WTC11 (cell line): Measurements from ENCODE around the gene TSC1. TPM values are rescaled to one million over a fixed set of nuclear protein-coding genes. Genes with fewer than 3 reads are reported as not detected.

Experiments used
- ATAC-seq: fragments of 200-7000 bp; cut with Tn5 transposase; 2 replicates; pipeline ENCODE4 v1.10.0; 2021; ENCODE audit warnings: mild to moderate bottlenecking, moderate library complexity
- CTCF ChIA-PET: fragments of 300-600 bp; sonication (Branson Sonifier 250); formaldehyde crosslinking; loops from one replicate; lab custom pipeline; 2021; ENCODE audit warnings: antibody characterized with exemption; lab: Charles Lee
- POLR2A ChIA-PET: fragments of 350-600 bp; sonication (Branson Sonifier 250); formaldehyde crosslinking; loops from one replicate; lab custom pipeline; 2021; ENCODE audit warnings: antibody characterized with exemption; lab: Charles Lee
- DNase-seq: peaks from one replicate; pipeline ENCODE4 v3.0.0; 2021; ENCODE audit warnings: low spot score
- H3K27ac Mint-ChIP-seq: 2 replicates; pipeline ENCODE4 v1.8.0; 2021; ENCODE audit warnings: mixed read lengths
- H3K27me3 Mint-ChIP-seq: 2 replicates; pipeline ENCODE4 v1.8.0; 2021; ENCODE audit warnings: low read depth, mild to moderate bottlenecking, moderate library complexity, mixed read lengths
- H3K36me3 Mint-ChIP-seq: 2 replicates; pipeline ENCODE4 v1.8.0; 2021; ENCODE audit warnings: mixed read lengths
- H3K4me1 Mint-ChIP-seq: 2 replicates; pipeline ENCODE4 v1.8.0; 2022; ENCODE audit warnings: mixed read lengths
- H3K4me3 Mint-ChIP-seq: 2 replicates; pipeline ENCODE4 v1.8.0; 2021; ENCODE audit warnings: mild to moderate bottlenecking, moderate library complexity, mixed read lengths
- H3K9me3 Mint-ChIP-seq: 2 replicates; pipeline ENCODE4 v1.8.0; 2021; ENCODE audit warnings: mixed read lengths
- AFF4 ChIP-seq: sonication (generic); formaldehyde crosslinking; IDR thresholded peaks from 2 replicates; pipeline ENCODE4 v1.8.1; 2023; ENCODE audit warnings: mild to moderate bottlenecking, missing genetic modification reagents, borderline replicate concordance
- HMGXB4 ChIP-seq: sonication (generic); formaldehyde crosslinking; IDR thresholded peaks from 2 replicates; pipeline ENCODE4 v1.8.1; 2023; ENCODE audit warnings: mild to moderate bottlenecking, moderate library complexity, missing genetic modification reagents
- IRF2 ChIP-seq: sonication (generic); formaldehyde crosslinking; IDR thresholded peaks from 2 replicates; pipeline ENCODE4 v1.8.0; 2022; ENCODE audit warnings: low read depth, missing genetic modification reagents, borderline replicate concordance
- JAZF1 ChIP-seq: fragments of 250-450 bp; sonication (Bioruptor Pico); IDR thresholded peaks from 2 replicates; pipeline ENCODE4 v1.9.0; 2021; ENCODE audit warnings: moderate library complexity, mild to moderate bottlenecking, inconsistent platforms
- KAT7 ChIP-seq: sonication (generic); formaldehyde crosslinking; IDR thresholded peaks from 2 replicates; pipeline ENCODE4 v1.8.1; 2023; ENCODE audit warnings: missing genetic modification reagents, mild to moderate bottlenecking, borderline replicate concordance
- NR2C2 ChIP-seq: sonication (generic); formaldehyde crosslinking; IDR thresholded peaks from 2 replicates; pipeline ENCODE4 v1.8.0; 2022; ENCODE audit warnings: mild to moderate bottlenecking, missing genetic modification reagents
- NR3C1 ChIP-seq: sonication (generic); formaldehyde crosslinking; conservative IDR thresholded peaks from 2 replicates; pipeline ENCODE4 v1.8.1; 2023; ENCODE audit warnings: low read depth, mild to moderate bottlenecking, missing genetic modification reagents
- OVOL2 ChIP-seq: fragments of 250-450 bp; sonication (Bioruptor Pico); IDR thresholded peaks from 2 replicates; pipeline ENCODE4 v1.9.0; 2021; ENCODE audit warnings: mild to moderate bottlenecking, borderline replicate concordance
- RELA ChIP-seq: sonication (generic); formaldehyde crosslinking; IDR thresholded peaks from 2 replicates; pipeline ENCODE4 v1.8.1; 2022; ENCODE audit warnings: missing genetic modification reagents, mild to moderate bottlenecking, borderline replicate concordance
- TCF7 ChIP-seq: sonication (generic); formaldehyde crosslinking; IDR thresholded peaks from 2 replicates; pipeline ENCODE4 v1.8.0; 2022; ENCODE audit warnings: mild to moderate bottlenecking, low read depth, missing genetic modification reagents, moderate library complexity
- USF2 ChIP-seq: sonication (generic); formaldehyde crosslinking; IDR thresholded peaks from 2 replicates; pipeline ENCODE4 v1.8.1; 2023; ENCODE audit warnings: mild to moderate bottlenecking, missing genetic modification reagents, moderate library complexity
- ZMAT4 ChIP-seq: fragments of 250-450 bp; sonication (Bioruptor Pico); IDR thresholded peaks from 2 replicates; pipeline ENCODE4 v1.9.0; 2021; ENCODE audit warnings: mild to moderate bottlenecking
- ZNF121 ChIP-seq: sonication (generic); formaldehyde crosslinking; IDR thresholded peaks from 2 replicates; pipeline ENCODE4 v1.8.0; 2023; ENCODE audit warnings: missing genetic modification reagents
- ZNF219 ChIP-seq: sonication (generic); formaldehyde crosslinking; IDR thresholded peaks from 2 replicates; pipeline ENCODE4 v1.8.0; 2023; ENCODE audit warnings: missing genetic modification reagents, mild to moderate bottlenecking, borderline replicate concordance
- ZNF263 ChIP-seq: sonication (generic); formaldehyde crosslinking; IDR thresholded peaks from 2 replicates; pipeline ENCODE4 v1.8.1; 2022; ENCODE audit warnings: low read depth, mild to moderate bottlenecking, moderate library complexity, missing genetic modification reagents
- ZNF317 ChIP-seq: sonication (generic); formaldehyde crosslinking; IDR thresholded peaks from 2 replicates; pipeline ENCODE4 v1.8.1; 2023; ENCODE audit warnings: low read depth, mild to moderate bottlenecking, moderate library complexity, missing genetic modification reagents, borderline replicate concordance
- total RNA-seq: library from RNA; stranded (reverse); gene quantifications from 3 replicates; pipeline ENCODE4 v1.2.3, GENCODE V29; 2021
- TF ChIP-seq, protein P1 (sequence below): fragments of 250-450 bp; sonication (Bioruptor Pico); IDR thresholded peaks from 2 replicates; pipeline ENCODE4 v1.9.0; 2021; ENCODE audit warnings: moderate library complexity, mild to moderate bottlenecking, inconsistent platforms, borderline replicate concordance
- TF ChIP-seq, protein P2 (sequence below): fragments of 250-450 bp; sonication (Bioruptor Pico); IDR thresholded peaks from 2 replicates; pipeline ENCODE4 v1.9.0; 2021; ENCODE audit warnings: mild to moderate bottlenecking, borderline replicate concordance

TSC1 gene
- total RNA-seq, 1 experiment from 2014 or later: 52.9 TPM

- peaks cover 3% of the 10 kb centered on the region; the same call in 1 of the 2 replicates for H3K27me3 Mint-ChIP-seq
- H3K4me1 Mint-ChIP-seq: peaks cover 4% of the 10 kb centered on the region; the same call in 1 of the 2 replicates
- H3K36me3 Mint-ChIP-seq: no peaks in the 10 kb centered on the region
- H3K9me3 Mint-ChIP-seq: peaks cover 5% of the 10 kb centered on the region
- no peak overlapping the region for H3K27ac Mint-ChIP-seq
- POLR2A ChIA-PET: interaction anchor here (0.8 kb wide), 1 partner anchor 17 kb away, joined by 3 read pairs; no protein-coding TSS in a partner anchor
- DNase-seq: no peak
- CTCF ChIA-PET: no interaction called here
- H3K4me3 Mint-ChIP-seq: no peak overlapping the region
- TF ChIP-seq ZNF219 (CRISPR knock-in tag) (no peak), ZMAT4 (no peak), OVOL2 (CRISPR knock-in tag) (no peak), TCF7 (no peak), NR2C2 (CRISPR knock-in tag) (no peak), KAT7 (no peak), ZNF263 (CRISPR knock-in tag) (no peak), JAZF1 (no peak), USF2 (CRISPR knock-in tag) (no peak), ZNF317 (CRISPR knock-in tag) (no peak), IRF2 (CRISPR knock-in tag) (no peak), HMGXB4 (CRISPR knock-in tag) (no peak), ZNF121 (CRISPR knock-in tag) (no peak), NR3C1 (no peak), AFF4 (CRISPR knock-in tag) (no peak), RELA (CRISPR knock-in tag) (no peak)
- TF ChIP-seq, protein P1, sequence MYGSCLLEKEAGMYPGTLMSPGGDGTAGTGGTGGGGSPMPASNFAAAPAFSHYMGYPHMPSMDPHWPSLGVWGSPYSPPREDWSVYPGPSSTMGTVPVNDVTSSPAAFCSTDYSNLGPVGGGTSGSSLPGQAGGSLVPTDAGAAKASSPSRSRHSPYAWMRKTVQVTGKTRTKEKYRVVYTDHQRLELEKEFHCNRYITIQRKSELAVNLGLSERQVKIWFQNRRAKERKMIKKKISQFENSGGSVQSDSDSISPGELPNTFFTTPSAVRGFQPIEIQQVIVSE (CRISPR knock-in tag): no peak
- TF ChIP-seq, protein P2, sequence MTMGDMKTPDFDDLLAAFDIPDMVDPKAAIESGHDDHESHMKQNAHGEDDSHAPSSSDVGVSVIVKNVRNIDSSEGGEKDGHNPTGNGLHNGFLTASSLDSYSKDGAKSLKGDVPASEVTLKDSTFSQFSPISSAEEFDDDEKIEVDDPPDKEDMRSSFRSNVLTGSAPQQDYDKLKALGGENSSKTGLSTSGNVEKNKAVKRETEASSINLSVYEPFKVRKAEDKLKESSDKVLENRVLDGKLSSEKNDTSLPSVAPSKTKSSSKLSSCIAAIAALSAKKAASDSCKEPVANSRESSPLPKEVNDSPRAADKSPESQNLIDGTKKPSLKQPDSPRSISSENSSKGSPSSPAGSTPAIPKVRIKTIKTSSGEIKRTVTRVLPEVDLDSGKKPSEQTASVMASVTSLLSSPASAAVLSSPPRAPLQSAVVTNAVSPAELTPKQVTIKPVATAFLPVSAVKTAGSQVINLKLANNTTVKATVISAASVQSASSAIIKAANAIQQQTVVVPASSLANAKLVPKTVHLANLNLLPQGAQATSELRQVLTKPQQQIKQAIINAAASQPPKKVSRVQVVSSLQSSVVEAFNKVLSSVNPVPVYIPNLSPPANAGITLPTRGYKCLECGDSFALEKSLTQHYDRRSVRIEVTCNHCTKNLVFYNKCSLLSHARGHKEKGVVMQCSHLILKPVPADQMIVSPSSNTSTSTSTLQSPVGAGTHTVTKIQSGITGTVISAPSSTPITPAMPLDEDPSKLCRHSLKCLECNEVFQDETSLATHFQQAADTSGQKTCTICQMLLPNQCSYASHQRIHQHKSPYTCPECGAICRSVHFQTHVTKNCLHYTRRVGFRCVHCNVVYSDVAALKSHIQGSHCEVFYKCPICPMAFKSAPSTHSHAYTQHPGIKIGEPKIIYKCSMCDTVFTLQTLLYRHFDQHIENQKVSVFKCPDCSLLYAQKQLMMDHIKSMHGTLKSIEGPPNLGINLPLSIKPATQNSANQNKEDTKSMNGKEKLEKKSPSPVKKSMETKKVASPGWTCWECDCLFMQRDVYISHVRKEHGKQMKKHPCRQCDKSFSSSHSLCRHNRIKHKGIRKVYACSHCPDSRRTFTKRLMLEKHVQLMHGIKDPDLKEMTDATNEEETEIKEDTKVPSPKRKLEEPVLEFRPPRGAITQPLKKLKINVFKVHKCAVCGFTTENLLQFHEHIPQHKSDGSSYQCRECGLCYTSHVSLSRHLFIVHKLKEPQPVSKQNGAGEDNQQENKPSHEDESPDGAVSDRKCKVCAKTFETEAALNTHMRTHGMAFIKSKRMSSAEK: no peak
- TF ChIP-seq, all 79 proteins: peak for 0
- ATAC-seq: no peak
Observed at GRCh38 chr9:132986114-132986513, 41.7 kb upstream of the TSC1 start.
